Tibial nerve (tissue), 4 donors: ENCODE data around the gene TOM1L2. TPM values are rescaled to one million over a fixed set of nuclear protein-coding genes. Genes with fewer than 3 reads are reported as not detected.

Experiments
- DNase-seq, 2 donors: peaks; one replicate each; pipeline ENCODE4 v3.0.0-alpha.2; 2019; ENCODE audit warnings: low spot score in 2 of 2
- H3K27ac ChIP-seq, 4 donors: fragments of 200-600 bp; sonication (generic) in 3 of 4; one replicate each; pipeline ENCODE4 v1.5.1; 2017 to 2019; ENCODE audit warnings: mild to moderate bottlenecking in 1 of 4
- H3K27me3 ChIP-seq, 2 donors: fragments of 200-600 bp; sonication (generic) in 1 of 2; one replicate each; pipeline versions ENCODE4 v1.5.1 to v1.6.0; 2017 to 2019
- H3K36me3 ChIP-seq, 3 donors: fragments of 200-600 bp; sonication (generic); one replicate each; pipeline ENCODE4 v1.5.1; 2018 to 2019
- H3K4me1 ChIP-seq, 4 donors: fragments of 200-600 bp; sonication (generic) in 3 of 4; one replicate each; pipeline ENCODE4 v1.5.1; 2017 to 2019
- H3K4me3 ChIP-seq, 4 donors: fragments of 200-600 bp; sonication (generic) in 3 of 4; one replicate each; pipeline ENCODE4 v1.5.1; 2017 to 2019; ENCODE audit warnings: mild to moderate bottlenecking in 1 of 4, moderate library complexity in 1 of 4
- H3K9me3 ChIP-seq, 4 donors: fragments of 200-600 bp; sonication (generic) in 3 of 4; one replicate each; pipeline ENCODE4 v1.5.1; 2017 to 2019
- EP300 ChIP-seq, 2 donors: sonication (generic); formaldehyde crosslinking; IDR thresholded peaks; one replicate each; pipeline ENCODE4 v1.6.1; 2017; ENCODE audit warnings: antibody characterized with exemption in 2 of 2, mild to moderate bottlenecking in 1 of 2
- POLR2A ChIP-seq, 2 donors: fragments of 450-650 bp; IDR thresholded peaks; one replicate each; pipeline ENCODE4 v1.6.1; 2017; ENCODE audit warnings: antibody characterized with exemption in 2 of 2, mild to moderate bottlenecking in 2 of 2, moderate library complexity in 2 of 2
- WGBS, 2 donors: methylation state at CpG; one replicate each; pipeline ENCODE4 v1.1.5; 2018; 5-methylcytosine and 5-hydroxymethylcytosine counted together
- total RNA-seq, 4 donors: library from RNA; depleted of rRNA; stranded (reverse); fragments of >200 nt; gene quantifications; one replicate each; pipeline ENCODE4 v1.1.0, GENCODE V29; 2016
- TF ChIP-seq, protein P1 (sequence below), 5 experiments: fragments of 200-600 bp in 3 of 5; fragments of 450-650 bp in 2 of 5; sonication (generic) in 3 of 5; IDR thresholded peaks; one replicate each; pipeline ENCODE4 v1.5.1; 2016 to 2019; ENCODE audit warnings: antibody characterized with exemption in 5 of 5, mild to moderate bottlenecking in 3 of 5, moderate library complexity in 2 of 5

Gene TOM1L2
- total RNA-seq, 4 donors from 2014 or later: 83.4 to 109 (median 96.8) TPM

DNA sequence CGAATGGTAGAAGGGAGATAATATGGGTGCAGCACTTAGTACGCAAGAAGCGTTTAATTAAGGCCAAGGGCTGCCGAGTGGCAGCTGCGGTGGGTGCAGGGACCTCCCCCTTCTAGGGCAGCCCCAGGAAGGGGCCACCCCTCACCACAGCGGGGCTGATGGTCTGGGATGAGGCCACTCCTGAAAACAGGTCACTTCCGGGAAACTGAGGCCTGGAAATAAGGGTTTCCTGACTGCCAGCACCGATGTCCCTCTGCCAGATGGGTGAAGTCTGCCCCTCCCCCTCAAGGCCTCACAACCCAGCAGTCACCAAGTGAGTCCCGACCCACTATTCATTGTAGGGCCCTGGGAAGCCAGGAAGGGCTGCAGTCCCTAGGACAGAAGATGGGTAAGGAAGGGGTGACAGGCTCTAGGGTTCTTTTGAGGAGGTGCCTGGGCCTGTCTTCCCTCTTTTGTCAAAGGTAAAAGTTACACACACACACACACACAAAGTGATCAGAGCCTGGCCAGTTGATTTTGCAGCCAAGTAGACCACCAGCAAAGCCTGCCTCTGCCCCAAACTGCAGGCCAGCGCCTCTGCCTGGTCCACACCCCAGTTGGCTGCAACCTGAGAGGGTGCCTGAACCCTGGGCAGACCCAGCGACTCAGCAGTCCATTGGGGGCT lies 147.9 kb downstream of the TOM1L2 start:
- DNase-seq: no peak
- no peaks in the 10 kb centered on the region for H3K27me3 ChIP-seq
- WGBS, 2 donors: 13% methylated on average over 8 to 11 of the region's 11 CpGs
- peaks cover 0 to 92% (median 62%) of the 10 kb centered on the region in 4 donors for H3K4me1 ChIP-seq
- H3K4me3 ChIP-seq: peak overlapping the region; percentile 24 to 78 (median 54)
- peaks cover 0 to 22% (median 2%) of the 10 kb centered on the region in 3 donors for H3K36me3 ChIP-seq
- TF ChIP-seq EP300 (IDR thresholded peaks at IDR 0.05) (peak in 1 of 2 donors; percentile 8), POLR2A (IDR thresholded peaks at IDR 0.05) (peak in 1 of 2 donors; percentile 9)
- TF ChIP-seq, protein P1, sequence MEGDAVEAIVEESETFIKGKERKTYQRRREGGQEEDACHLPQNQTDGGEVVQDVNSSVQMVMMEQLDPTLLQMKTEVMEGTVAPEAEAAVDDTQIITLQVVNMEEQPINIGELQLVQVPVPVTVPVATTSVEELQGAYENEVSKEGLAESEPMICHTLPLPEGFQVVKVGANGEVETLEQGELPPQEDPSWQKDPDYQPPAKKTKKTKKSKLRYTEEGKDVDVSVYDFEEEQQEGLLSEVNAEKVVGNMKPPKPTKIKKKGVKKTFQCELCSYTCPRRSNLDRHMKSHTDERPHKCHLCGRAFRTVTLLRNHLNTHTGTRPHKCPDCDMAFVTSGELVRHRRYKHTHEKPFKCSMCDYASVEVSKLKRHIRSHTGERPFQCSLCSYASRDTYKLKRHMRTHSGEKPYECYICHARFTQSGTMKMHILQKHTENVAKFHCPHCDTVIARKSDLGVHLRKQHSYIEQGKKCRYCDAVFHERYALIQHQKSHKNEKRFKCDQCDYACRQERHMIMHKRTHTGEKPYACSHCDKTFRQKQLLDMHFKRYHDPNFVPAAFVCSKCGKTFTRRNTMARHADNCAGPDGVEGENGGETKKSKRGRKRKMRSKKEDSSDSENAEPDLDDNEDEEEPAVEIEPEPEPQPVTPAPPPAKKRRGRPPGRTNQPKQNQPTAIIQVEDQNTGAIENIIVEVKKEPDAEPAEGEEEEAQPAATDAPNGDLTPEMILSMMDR (IDR thresholded peaks at IDR 0.05): no peak
- peak overlapping the region; percentile 72 to 91 (median 81) for H3K27ac ChIP-seq
- no peaks in the 10 kb centered on the region for H3K9me3 ChIP-seq

DNA sequence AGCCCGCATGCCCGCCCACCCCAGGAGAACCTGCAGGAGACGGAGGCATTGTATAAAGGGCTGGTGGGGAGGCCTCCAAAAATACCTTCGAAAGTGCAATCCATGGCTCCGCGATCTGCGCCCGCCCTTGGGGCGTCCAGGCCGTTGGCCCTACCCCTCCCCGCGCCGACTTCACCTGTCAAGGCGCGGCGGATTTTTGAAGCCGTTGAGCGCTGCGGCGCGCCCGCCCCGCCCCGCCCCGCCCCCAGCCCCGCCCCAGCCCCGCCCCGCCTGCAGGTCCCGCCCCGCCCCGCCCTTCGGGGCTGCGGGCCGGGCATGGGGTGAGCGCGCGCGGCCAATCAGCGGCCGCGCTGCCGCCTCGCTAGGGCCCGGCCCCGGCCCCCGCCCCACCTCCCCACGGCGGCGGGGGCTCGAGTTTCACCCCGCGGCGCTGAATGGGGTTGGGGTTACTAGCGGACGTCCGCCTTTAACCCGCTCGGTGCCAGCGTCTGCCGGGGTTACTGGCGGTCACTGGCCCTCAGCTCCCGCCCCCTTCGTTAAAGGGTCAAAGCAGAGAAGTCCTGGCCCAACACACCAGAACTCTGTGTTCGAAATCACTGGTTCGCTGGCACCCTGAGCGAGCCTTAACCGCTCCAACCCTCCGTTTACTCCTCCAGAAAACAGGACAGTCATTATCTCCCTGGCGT lies 148.6 kb downstream of the TOM1L2 start:
- peak; percentile 77 for DNase-seq
- whole genome bisulfite sequencing, 2 donors: 1 to 2% methylated on average over 19 to 32 of the region's 69 CpGs
- peaks cover 0 to 29% (median 7%) of the 10 kb centered on the region in 3 donors for H3K36me3 ChIP-seq
- H3K4me1 ChIP-seq: peaks cover 0 to 97% (median 65%) of the 10 kb centered on the region in 4 donors
- TF ChIP-seq POLR2A (IDR thresholded peaks at IDR 0.05): peak in 1 of 2 donors; percentile 26
- peak in 1 of 2 donors; percentile 88 for TF ChIP-seq EP300 (IDR thresholded peaks at IDR 0.05)
- TF ChIP-seq, protein P1 (IDR thresholded peaks at IDR 0.05): peak in 1 of 5 experiments; percentile 17
- no peaks in the 10 kb centered on the region for H3K27me3 ChIP-seq
- no peaks in the 10 kb centered on the region for H3K9me3 ChIP-seq
- H3K27ac ChIP-seq: peak overlapping the region; percentile 74 to 91 (median 81)
- H3K4me3 ChIP-seq: peak overlapping the region; percentile 52 to 78 (median 58)

DNA sequence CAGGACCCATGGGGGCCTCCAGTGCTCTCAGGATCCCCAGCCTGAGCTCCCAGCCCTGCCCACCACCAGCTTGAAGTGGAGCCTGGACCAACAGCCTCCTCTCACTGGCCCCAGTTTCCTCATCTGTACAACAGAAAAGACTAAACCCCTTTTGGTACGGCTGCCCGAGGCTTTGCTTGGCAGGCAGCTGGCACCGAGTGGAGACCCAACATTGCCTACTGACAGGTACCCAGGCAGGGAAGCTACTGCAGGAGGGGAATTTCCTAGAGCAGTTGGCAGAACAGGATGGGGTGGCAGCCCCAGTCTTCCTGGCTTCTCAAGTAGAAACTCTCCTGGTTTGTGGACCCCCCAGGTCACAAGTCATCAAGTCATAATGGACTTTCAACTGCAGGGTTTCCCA lies 149.6 kb downstream of the TOM1L2 start:
- Histone ChIP-seq H3K36me3 (peaks cover 0 to 37% (median 7%) of the 10 kb centered on the region in 3 donors), H3K27ac (peak overlapping the region; percentile 66 to 91 (median 80)), H3K4me3 (peak overlapping the region; percentile 52 to 78 (median 58))

DNA sequence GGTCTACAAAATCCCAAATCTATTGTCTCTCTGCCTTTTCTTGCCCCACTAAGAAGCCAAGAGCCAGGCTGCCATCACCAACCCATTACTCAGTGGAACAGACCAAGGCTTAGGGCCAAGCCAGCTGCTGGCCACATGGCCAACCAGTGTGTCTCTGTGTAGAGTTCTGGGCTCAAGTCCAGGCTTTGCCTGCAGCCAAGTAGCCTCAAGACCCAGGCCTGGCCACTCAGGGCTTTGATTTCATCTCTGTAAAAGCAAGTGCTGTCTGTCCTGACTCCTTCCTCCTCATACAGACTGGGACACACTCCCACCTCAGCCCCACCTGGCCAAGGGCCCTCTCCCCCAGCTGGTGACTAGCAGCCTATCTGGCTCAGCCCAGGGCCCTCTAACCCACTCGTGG lies 150.0 kb downstream of the TOM1L2 start:
- Histone ChIP-seq H3K36me3 (peaks cover 0 to 37% (median 11%) of the 10 kb centered on the region in 3 donors), H3K4me1 (peaks cover 0 to 96% (median 73%) of the 10 kb centered on the region in 4 donors), H3K27me3 (no peaks in the 10 kb centered on the region), H3K27ac (peak overlapping the region; percentile 66 to 91 (median 80)), H3K4me3 (peak overlapping the region; percentile 52 to 78 (median 58)), H3K9me3 (no peaks in the 10 kb centered on the region)
- 0 to 45% methylated on average over 1 of the region's 1 CpG for WGBS, 2 donors
- no peak for TF ChIP-seq POLR2A (IDR thresholded peaks at IDR 0.05)
- TF ChIP-seq EP300 (IDR thresholded peaks at IDR 0.05): peak in 1 of 2 donors; percentile 70
- DNase-seq: peak; percentile 81 to 86

More for the DNA sequence above, 149.6 kb downstream of the TOM1L2 start:
- DNase-seq: no peak
- Histone ChIP-seq H3K27me3 (no peaks in the 10 kb centered on the region), H3K4me1 (peaks cover 0 to 97% (median 73%) of the 10 kb centered on the region in 4 donors), H3K9me3 (no peaks in the 10 kb centered on the region)
- TF ChIP-seq, protein P1 (IDR thresholded peaks at IDR 0.05): no peak
- TF ChIP-seq POLR2A (IDR thresholded peaks at IDR 0.05): no peak
- no peak for TF ChIP-seq EP300 (IDR thresholded peaks at IDR 0.05)
- 45 to 56% methylated on average over 3 of the region's 3 CpGs for WGBS, 2 donors

DNA sequence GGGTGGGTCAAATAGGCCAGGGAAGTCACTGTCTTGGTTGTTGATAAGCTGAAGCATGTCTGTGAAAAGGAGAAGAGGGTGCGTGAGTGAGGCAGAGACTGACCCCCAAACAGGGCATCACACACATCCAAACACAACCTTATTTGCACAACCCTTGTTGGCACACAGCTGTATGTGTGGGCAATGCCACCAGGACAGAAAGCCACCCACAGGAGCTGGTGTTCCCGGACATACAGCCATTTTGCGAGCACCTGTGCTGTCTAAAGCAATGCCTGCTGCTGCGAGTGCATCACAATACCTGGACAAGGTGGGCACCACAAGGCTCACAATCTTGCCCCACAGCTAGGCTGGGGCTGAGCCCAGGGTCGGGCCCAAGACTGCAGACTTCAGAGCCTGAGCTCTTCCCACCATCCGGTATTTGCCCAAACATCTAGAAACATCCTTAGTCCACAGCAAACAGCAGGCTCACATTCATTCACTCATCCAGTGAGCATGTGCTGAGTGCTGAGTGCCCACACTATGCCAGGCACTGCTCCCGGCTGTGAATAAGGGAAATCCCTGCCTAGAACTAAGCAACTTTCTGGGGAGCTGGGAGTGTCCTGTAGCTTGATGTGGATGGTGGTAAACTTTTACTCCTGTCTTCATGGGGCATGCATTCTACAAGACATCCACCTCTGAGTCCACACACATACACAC lies 151.6 kb downstream of the TOM1L2 start:
- Histone ChIP-seq H3K4me1 (peaks cover 0 to 93% (median 63%) of the 10 kb centered on the region in 4 donors), H3K4me3 (peak overlapping the region in 1 of 4 donors; percentile 78), H3K36me3 (peaks cover 0 to 51% (median 12%) of the 10 kb centered on the region in 3 donors), H3K27me3 (no peaks in the 10 kb centered on the region), H3K9me3 (no peaks in the 10 kb centered on the region), H3K27ac (peak overlapping the region in 1 of 4 donors; percentile 91)
- WGBS, 2 donors: 60 to 81% methylated on average over 7 of the region's 7 CpGs
- TF ChIP-seq, protein P1 (IDR thresholded peaks at IDR 0.05): no peak
- TF ChIP-seq EP300 (IDR thresholded peaks at IDR 0.05) (no peak), POLR2A (IDR thresholded peaks at IDR 0.05) (no peak)
- DNase-seq: no peak
